K562 (cell line): ENCODE measurements around the gene USP44. TPM values are rescaled to one million over a fixed set of nuclear protein-coding genes. Genes with fewer than 3 reads are reported as not detected.

Experiments used
- ATAC-seq: fragments of 200-7000 bp; cut with Tn5 transposase; 3 replicates; pipeline ENCODE4 v1.9.1; 2020; ENCODE audit warnings: moderate library complexity
- BruUV-seq: library from RNA; stranded (reverse); fragments of 400-500 nt; replicated peaks from 2 replicates; lab custom pipeline; 2021; lab: Mats Ljungman, UMichigan
- CTCF ChIA-PET: fragments of 300-600 bp; formaldehyde crosslinking; extraction: SDS; loops from one replicate; lab custom pipeline; 2021; ENCODE audit warnings: low intra/inter-chr PET ratio; lab: Yijun Ruan, JAX
- POLR2A ChIA-PET: fragments of 300-600, 350-650 bp; sonication (Branson Sonifier 250); formaldehyde crosslinking; extraction: SDS; loops from one replicate; lab custom pipeline; 2021; ENCODE audit warnings: antibody characterized with exemption, inconsistent platforms; lab: Yijun Ruan, JAX
- DNase-seq, 4 experiments: peaks; one replicate each; pipeline versions ENCODE4 v3.0.0 to v3.0.0-alpha.2; 2011 to 2018; ENCODE audit warnings: low spot score in 3 of 4, mixed read lengths in 3 of 4; ENCODE audit errors: extremely low read depth in 1 of 4
- FAIRE-seq: peaks from 2 replicates; lab custom pipeline; 2011; peaks lifted over from hg19 to GRCh38; lab: Jason Lieb, UNC
- H2AFZ ChIP-seq: 2 replicates; pipeline ENCODE4 v1.6.0; 2011; ENCODE audit warnings: low read depth, low read length, control low read depth, inconsistent platforms
- H3K27ac ChIP-seq: fragments of 200-600 bp; 3 replicates; pipeline ENCODE4 v1.8.0; 2011; ENCODE audit warnings: low read depth, mild to moderate bottlenecking, control low read depth, inconsistent platforms, low read length, moderate library complexity, mixed read lengths; ENCODE audit errors: extremely low read depth
- H3K27me3 ChIP-seq, 2 experiments: fragments of 300-600 bp in 1 of 2; 2 replicates in 1 of 2; 3 replicates in 1 of 2; pipeline versions ENCODE4 v1.6.0 to v1.8.0; 2011; ENCODE audit warnings: inconsistent platforms in 2 of 2, low read length in 2 of 2, mild to moderate bottlenecking in 1 of 2, mixed read lengths in 1 of 2, moderate library complexity in 1 of 2; ENCODE audit not compliant: control insufficient read depth in 2 of 2, insufficient read depth in 2 of 2
- H3K36me3 ChIP-seq: fragments of 300-600 bp; 3 replicates; pipeline ENCODE4 v1.8.0; 2011; ENCODE audit warnings: mild to moderate bottlenecking, low read length, inconsistent platforms; ENCODE audit not compliant: control insufficient read depth, insufficient read depth
- H3K4me1 ChIP-seq, 2 experiments: fragments of 200-600 bp in 1 of 2; replicated peaks in 1 of 2; 2 replicates in 1 of 2; 3 replicates in 1 of 2; pipeline versions ENCODE4 v1.5.1 to v1.8.0; 2011; ENCODE audit warnings: inconsistent platforms in 2 of 2, low read length in 2 of 2, mild to moderate bottlenecking in 1 of 2, mixed read lengths in 1 of 2, moderate library complexity in 1 of 2; ENCODE audit not compliant: control insufficient read depth in 2 of 2, insufficient read depth in 2 of 2
- H3K4me2 ChIP-seq: 2 replicates; pipeline ENCODE4 v1.6.1; 2011; ENCODE audit warnings: low read length, control low read depth, inconsistent platforms, mixed read lengths; ENCODE audit not compliant: insufficient read depth
- H3K4me3 ChIP-seq: fragments of 200-600 bp; sonication (generic), shearing (Covaris generic); 2 replicates; pipeline ENCODE4 v1.5.1; 2016; ENCODE audit warnings: control low read depth, inconsistent platforms
- H3K79me2 ChIP-seq: fragments of 200-600 bp; 3 replicates; pipeline ENCODE4 v1.8.0; 2011; ENCODE audit warnings: low read length, inconsistent platforms; ENCODE audit not compliant: control insufficient read depth, insufficient read depth
- H3K9ac ChIP-seq, 2 experiments: 2 replicates each; pipeline versions ENCODE4 v1.6.0 to v1.6.1; 2011; ENCODE audit warnings: low read depth in 2 of 2, low read length in 2 of 2, control low read depth in 1 of 2, inconsistent platforms in 1 of 2, mild to moderate bottlenecking in 1 of 2, mixed read lengths in 1 of 2; ENCODE audit not compliant: insufficient read depth in 1 of 2
- H3K9me1 ChIP-seq: one replicate; pipeline ENCODE4 v1.6.0; 2011; ENCODE audit warnings: inconsistent platforms, mild to moderate bottlenecking, low read length, moderate library complexity; ENCODE audit not compliant: control insufficient read depth, insufficient read depth
- H3K9me3 ChIP-seq: replicated peaks from 2 replicates; pipeline ENCODE4 v1.5.1; 2011; ENCODE audit warnings: low read depth, low read length, inconsistent platforms; ENCODE audit not compliant: control insufficient read depth, insufficient read depth
- H4K20me1 ChIP-seq: replicated peaks from 2 replicates; pipeline ENCODE4 v1.6.1; 2011; ENCODE audit warnings: low read length, inconsistent platforms, mixed read lengths; ENCODE audit not compliant: control insufficient read depth, insufficient read depth
- ARID2 ChIP-seq: fragments of 450-650 bp; IDR thresholded peaks from 2 replicates; pipeline ENCODE4 v1.6.1; 2017; ENCODE audit warnings: antibody characterized with exemption, mild to moderate bottlenecking
- ATF7 ChIP-seq: fragments of 450-650 bp; IDR thresholded peaks from 2 replicates; pipeline ENCODE4 v1.7.1; 2014; ENCODE audit warnings: mild to moderate bottlenecking, moderate library complexity
- CHD2 ChIP-seq: IDR thresholded peaks from 2 replicates; pipeline ENCODE4 v1.6.1; 2011; ENCODE audit warnings: low read depth, low read length
- JUND ChIP-seq, 2 experiments: IDR thresholded peaks; 2 replicates in 1 of 2; 3 replicates in 1 of 2; pipeline ENCODE4 v1.6.1; 2011; ENCODE audit warnings: borderline replicate concordance in 2 of 2, low read depth in 2 of 2, low read length in 2 of 2, improper control_type of control experiment in 1 of 2, missing biosample characterization in 1 of 2, missing genetic modification characterization in 1 of 2, missing genetic modification reagents in 1 of 2
- MAZ ChIP-seq, 2 experiments: fragments of 450-650 bp in 1 of 2; sonication (generic) in 1 of 2; formaldehyde crosslinking; IDR thresholded peaks in 1 of 2; conservative IDR thresholded peaks in 1 of 2; 2 replicates each; pipeline versions ENCODE4 v1.4.0 to v1.5.0; 2020; ENCODE audit warnings: mild to moderate bottlenecking in 1 of 2, missing genetic modification reagents in 1 of 2
- MTF1 ChIP-seq: fragments of 250-450 bp; sonication (Bioruptor Pico); IDR thresholded peaks from 2 replicates; pipeline ENCODE4 v1.9.0; 2021; ENCODE audit warnings: moderate library complexity, mild to moderate bottlenecking, inconsistent platforms, borderline replicate concordance
- PHB2 ChIP-seq: fragments of 450-650 bp; IDR thresholded peaks from 2 replicates; pipeline ENCODE4 v1.6.1; 2017; ENCODE audit warnings: low read depth
- RNF2 ChIP-seq: sonication (generic); IDR thresholded peaks from 2 replicates; pipeline ENCODE4 v1.6.1; 2016
- SAFB ChIP-seq: fragments of 200-400 bp; formaldehyde crosslinking; IDR thresholded peaks from 2 replicates; pipeline ENCODE4 v1.6.1; 2017; ENCODE audit warnings: low read depth, low read length, borderline replicate concordance
- TRIM24 ChIP-seq, 2 experiments: fragments of 450-650 bp; IDR thresholded peaks; 2 replicates each; pipeline ENCODE4 v1.6.1; 2016
- ZFP30 ChIP-seq: fragments of 250-450 bp; sonication (Bioruptor Pico); IDR thresholded peaks from 2 replicates; pipeline ENCODE4 v1.8.0; 2022; ENCODE audit warnings: moderate library complexity, mild to moderate bottlenecking, inconsistent platforms, borderline replicate concordance
- ZNF384 ChIP-seq: IDR thresholded peaks from 2 replicates; pipeline ENCODE4 v1.6.1; 2012; ENCODE audit warnings: low read depth, low read length, improper control_type of control experiment
- WGBS: fragments of 100-300 bp; shearing (Covaris generic); methylation state at CpG from one replicate; pipeline ENCODE4 v1.1.6; 2016; ENCODE audit warnings: low coverage, mixed read lengths; ENCODE audit not compliant: insufficient coverage; ENCODE audit errors: missing lambda C conversion rate; 5-methylcytosine and 5-hydroxymethylcytosine counted together
- in situ Hi-C: fragments of 300-500 bp; cut with MboI; formaldehyde crosslinking; loops from 4 replicates; pipeline ENCODE4 v1.15.0; 2018; ENCODE audit warnings: inconsistent platforms, mixed read lengths
- intact Hi-C: fragments of 100-400 bp; cut with micrococcal nuclease; formaldehyde crosslinking; loops from 2 replicates; pipeline ENCODE4 v1.14.2; 2022
- polyA plus RNA-seq, 8 experiments: library from polyadenylated mRNA; depleted of rRNA in 4 of 8; stranded (reverse) in 5 of 8; unstranded in 3 of 8; fragments of >200 nt; fragmentation: Nextera tagmentation in 2 of 8; fragmentation: Illumina TruSeq in 1 of 8; extraction: Ambion mirVana in 2 of 8; extraction: Trizol in 1 of 8; gene quantifications; 2 replicates each; pipeline versions ENCODE4 v1.2.1 to v1.2.3, GENCODE V29; 2011 to 2014; ENCODE audit warnings: inconsistent platforms in 1 of 8, missing spikeins in 1 of 8
- total RNA-seq, 7 experiments: library from RNA; depleted of rRNA in 6 of 7; stranded (reverse); fragments of >200 nt in 6 of 7; fragmentation: Illumina TruSeq in 2 of 7; extraction: Trizol in 2 of 7; gene quantifications; 2 replicates each; pipeline versions ENCODE4 v1.2.1 to v1.2.3, GENCODE V29; 2011 to 2021; ENCODE audit warnings: low replicate concordance in 1 of 7
- TF ChIP-seq, protein P1 (sequence below): fragments of 450-650 bp; IDR thresholded peaks from 2 replicates; pipeline ENCODE4 v1.6.1; 2016; ENCODE audit warnings: low read depth
- TF ChIP-seq, protein P2 (sequence below): sonication (generic); formaldehyde crosslinking; IDR thresholded peaks from 2 replicates; pipeline ENCODE4 v1.5.0; 2020; ENCODE audit warnings: missing genetic modification reagents

Gene USP44
- total and polyA plus RNA-seq, 9 of the 15 experiments (the other 6 are each of a cell fraction or from before 2014, with no cell fraction given): 2.1 to 5.7 (median 2.8) TPM

DNA sequence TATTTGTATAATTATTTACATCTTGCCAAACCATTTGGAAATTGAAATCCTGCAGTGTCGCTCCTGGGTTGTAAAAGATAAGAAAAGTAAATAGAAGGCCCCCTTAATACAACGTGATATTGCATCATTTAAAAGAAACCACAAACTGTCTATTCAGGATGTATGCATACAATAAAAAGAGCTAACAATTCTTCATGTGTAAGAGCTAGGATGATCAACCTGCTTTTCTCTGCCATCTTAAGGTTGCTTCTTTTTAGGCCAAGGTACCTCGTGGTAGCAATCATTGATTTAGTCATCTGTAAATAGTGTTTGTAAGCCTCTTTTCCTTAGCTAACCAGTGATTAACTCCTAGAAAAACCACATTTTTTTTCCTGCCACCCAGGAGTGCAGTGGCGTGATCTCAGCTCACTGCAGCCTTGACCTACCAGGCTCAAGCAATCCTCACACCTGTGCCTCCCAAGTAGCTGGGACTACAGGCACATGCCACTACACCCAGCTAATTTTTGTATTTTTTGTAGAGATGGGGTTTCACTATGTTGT, 3.3 kb upstream of the USP44 start:
- no TSS peak for BruUV-seq
- no peaks in the 10 kb centered on the region for H3K27me3 ChIP-seq
- H3K4me1 ChIP-seq: peaks cover 0 to 6% of the 10 kb centered on the region in 2 experiments; a peak in 3 of 5 replicates
- WGBS: 11% methylated on average over 4 of the region's 4 CpGs
- H3K9ac ChIP-seq: no peak overlapping the region
- no peak overlapping the region for H2AFZ ChIP-seq
- in situ Hi-C loops: no loop called here
- no peaks in the 10 kb centered on the region for H3K36me3 ChIP-seq
- no peak overlapping the region; the same call in 1 of the 2 replicates for H3K4me2 ChIP-seq
- H3K9me3 ChIP-seq: peaks cover under 1% of the 10 kb centered on the region; the same call in 1 of the 2 replicates
- no peaks in the 10 kb centered on the region for H3K79me2 ChIP-seq
- ChIA-PET POLR2A (no interaction called here), CTCF (no interaction called here)
- FAIRE-seq (no peak), DNase-seq (no peak), ATAC-seq (peak; percentile 33; the same call in 2 of the 3 replicates)
- intact Hi-C loops: no loop called here
- H3K9me1 ChIP-seq: no peaks in the 10 kb centered on the region
- no peak overlapping the region for H3K27ac ChIP-seq
- no peaks in the 10 kb centered on the region for H4K20me1 ChIP-seq
- no peak overlapping the region for H3K4me3 ChIP-seq
- TF ChIP-seq, protein P1, sequence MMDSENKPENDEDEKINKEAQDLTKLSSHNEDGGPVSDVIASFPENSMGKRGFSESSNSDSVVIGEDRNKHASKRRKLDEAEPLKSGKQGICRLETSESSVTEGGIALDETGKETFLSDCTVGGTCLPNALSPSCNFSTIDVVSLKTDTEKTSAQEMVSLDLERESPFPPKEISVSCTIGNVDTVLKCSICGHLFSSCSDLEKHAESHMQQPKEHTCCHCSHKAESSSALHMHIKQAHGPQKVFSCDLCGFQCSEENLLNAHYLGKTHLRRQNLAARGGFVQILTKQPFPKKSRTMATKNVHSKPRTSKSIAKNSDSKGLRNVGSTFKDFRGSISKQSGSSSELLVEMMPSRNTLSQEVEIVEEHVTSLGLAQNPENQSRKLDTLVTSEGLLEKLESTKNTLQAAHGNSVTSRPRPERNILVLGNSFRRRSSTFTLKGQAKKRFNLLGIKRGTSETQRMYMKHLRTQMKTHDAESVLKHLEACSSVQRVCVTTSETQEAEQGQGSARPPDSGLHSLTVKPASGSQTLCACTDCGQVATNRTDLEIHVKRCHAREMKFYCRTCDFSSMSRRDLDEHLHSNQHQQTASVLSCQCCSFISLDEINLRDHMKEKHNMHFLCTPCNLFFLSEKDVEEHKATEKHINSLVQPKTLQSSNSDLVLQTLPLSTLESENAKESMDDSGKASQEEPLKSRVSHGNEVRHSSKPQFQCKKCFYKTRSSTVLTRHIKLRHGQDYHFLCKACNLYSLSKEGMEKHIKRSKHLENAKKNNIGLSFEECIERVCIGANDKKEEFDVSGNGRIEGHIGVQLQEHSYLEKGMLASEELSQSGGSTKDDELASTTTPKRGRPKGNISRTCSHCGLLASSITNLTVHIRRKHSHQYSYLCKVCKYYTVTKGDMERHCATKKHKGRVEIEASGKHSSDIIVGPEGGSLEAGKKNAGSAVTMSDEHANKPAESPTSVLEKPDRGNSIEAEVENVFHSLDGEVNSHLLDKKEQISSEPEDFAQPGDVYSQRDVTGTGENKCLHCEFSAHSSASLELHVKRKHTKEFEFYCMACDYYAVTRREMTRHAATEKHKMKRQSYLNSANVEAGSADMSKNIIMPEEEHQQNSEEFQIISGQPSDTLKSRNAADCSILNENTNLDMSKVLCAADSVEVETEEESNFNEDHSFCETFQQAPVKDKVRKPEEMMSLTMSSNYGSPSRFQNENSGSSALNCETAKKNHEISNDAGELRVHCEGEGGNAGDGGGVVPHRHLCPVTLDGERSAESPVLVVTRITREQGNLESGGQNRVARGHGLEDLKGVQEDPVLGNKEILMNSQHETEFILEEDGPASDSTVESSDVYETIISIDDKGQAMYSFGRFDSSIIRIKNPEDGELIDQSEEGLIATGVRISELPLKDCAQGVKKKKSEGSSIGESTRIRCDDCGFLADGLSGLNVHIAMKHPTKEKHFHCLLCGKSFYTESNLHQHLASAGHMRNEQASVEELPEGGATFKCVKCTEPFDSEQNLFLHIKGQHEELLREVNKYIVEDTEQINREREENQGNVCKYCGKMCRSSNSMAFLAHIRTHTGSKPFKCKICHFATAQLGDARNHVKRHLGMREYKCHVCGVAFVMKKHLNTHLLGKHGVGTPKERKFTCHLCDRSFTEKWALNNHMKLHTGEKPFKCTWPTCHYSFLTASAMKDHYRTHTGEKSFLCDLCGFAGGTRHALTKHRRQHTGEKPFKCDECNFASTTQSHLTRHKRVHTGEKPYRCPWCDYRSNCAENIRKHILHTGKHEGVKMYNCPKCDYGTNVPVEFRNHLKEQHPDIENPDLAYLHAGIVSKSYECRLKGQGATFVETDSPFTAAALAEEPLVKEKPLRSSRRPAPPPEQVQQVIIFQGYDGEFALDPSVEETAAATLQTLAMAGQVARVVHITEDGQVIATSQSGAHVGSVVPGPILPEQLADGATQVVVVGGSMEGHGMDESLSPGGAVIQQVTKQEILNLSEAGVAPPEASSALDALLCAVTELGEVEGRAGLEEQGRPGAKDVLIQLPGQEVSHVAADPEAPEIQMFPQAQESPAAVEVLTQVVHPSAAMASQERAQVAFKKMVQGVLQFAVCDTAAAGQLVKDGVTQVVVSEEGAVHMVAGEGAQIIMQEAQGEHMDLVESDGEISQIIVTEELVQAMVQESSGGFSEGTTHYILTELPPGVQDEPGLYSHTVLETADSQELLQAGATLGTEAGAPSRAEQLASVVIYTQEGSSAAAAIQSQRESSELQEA: no peak
- TF ChIP-seq ZNF384 (no peak), PHB2 (no peak), TRIM24 (IDR thresholded peaks at IDR 0.05) (peak; percentile 16 to 17; a peak in 1 of 4 replicates), ARID2 (no peak), RNF2 (no peak), ATF7 (peak; percentile 29; the same call in 1 of the 2 replicates), JUND (IDR thresholded peaks at IDR 0.05; ENCODE audit: borderline replicate concordance, low read depth, low read length) (peak; percentile 31; the same call in 1 of the 2 replicates), JUND (tag; IDR thresholded peaks at IDR 0.05; ENCODE audit: borderline replicate concordance, low read depth, low read length) (no peak), MTF1 (CRISPR knock-in tag) (no peak), SAFB (no peak), ZFP30 (CRISPR knock-in tag) (no peak), CHD2 (no peak), MAZ (CRISPR knock-in tag; conservative IDR thresholded peaks at IDR 0.05 in 1 of 2, IDR thresholded peaks at IDR 0.05 in 1 of 2) (no peak)
- TF ChIP-seq, protein P2, sequence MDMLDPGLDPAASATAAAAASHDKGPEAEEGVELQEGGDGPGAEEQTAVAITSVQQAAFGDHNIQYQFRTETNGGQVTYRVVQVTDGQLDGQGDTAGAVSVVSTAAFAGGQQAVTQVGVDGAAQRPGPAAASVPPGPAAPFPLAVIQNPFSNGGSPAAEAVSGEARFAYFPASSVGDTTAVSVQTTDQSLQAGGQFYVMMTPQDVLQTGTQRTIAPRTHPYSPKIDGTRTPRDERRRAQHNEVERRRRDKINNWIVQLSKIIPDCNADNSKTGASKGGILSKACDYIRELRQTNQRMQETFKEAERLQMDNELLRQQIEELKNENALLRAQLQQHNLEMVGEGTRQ: no peak
